EL (cell line): ENCODE data around the gene TCF7L2.

Experiments used
- DNase-seq: peaks from one replicate; pipeline ENCODE4 v3.0.0-alpha.2; 2016

TCF7L2 gene

GRCh38 chr10:113026679-113027078, 76.6 kb downstream of the TCF7L2 start:
- peak; percentile 40 for DNase-seq

- no peak for DNase-seq
Measured at GRCh38 chr10:113027230-113027573, 77.2 kb downstream of the TCF7L2 start.

- DNase-seq: no peak
Measured at GRCh38 chr10:113027574-113028455, 77.8 kb downstream of the TCF7L2 start.

- DNase-seq: no peak
Measured at GRCh38 chr10:113028456-113029440, 78.7 kb downstream of the TCF7L2 start.

GRCh38 chr10:113030453-113030852, 80.4 kb downstream of the TCF7L2 start:
- peak; percentile 67 for DNase-seq

- no peak for DNase-seq
Measured at GRCh38 chr10:113031147-113031546, 81.1 kb downstream of the TCF7L2 start.

GRCh38 chr10:113033991-113034390, 83.9 kb downstream of the TCF7L2 start:
- no peak for DNase-seq

- DNase-seq: no peak
Measured at GRCh38 chr10:113035732-113036312, 85.8 kb downstream of the TCF7L2 start.

GRCh38 chr10:113036619-113037018, 86.6 kb downstream of the TCF7L2 start:
- no peak for DNase-seq

GRCh38 chr10:113037218-113037617, 87.2 kb downstream of the TCF7L2 start:
- no peak for DNase-seq

GRCh38 chr10:113038183-113038582, 88.1 kb downstream of the TCF7L2 start:
- DNase-seq: no peak

- DNase-seq: no peak
Measured at GRCh38 chr10:113038985-113039384, 88.9 kb downstream of the TCF7L2 start.

- no peak for DNase-seq
Measured at GRCh38 chr10:113041324-113041723, 91.3 kb downstream of the TCF7L2 start.

GRCh38 chr10:113041841-113042750, 92.0 kb downstream of the TCF7L2 start:
- DNase-seq: no peak

- DNase-seq: no peak
Measured at GRCh38 chr10:113042868-113043267, 92.8 kb downstream of the TCF7L2 start.

GRCh38 chr10:113044016-113044755, 94.1 kb downstream of the TCF7L2 start:
- DNase-seq: no peak

GRCh38 chr10:113045147-113046055, 95.4 kb downstream of the TCF7L2 start:
- peak; percentile 86 for DNase-seq

- DNase-seq: no peak
Measured at GRCh38 chr10:113047151-113047550, 97.1 kb downstream of the TCF7L2 start.

GRCh38 chr10:113047605-113047962, 97.5 kb downstream of the TCF7L2 start:
- DNase-seq: no peak
